ENCODE results near the gene ZNF804A.

Gene ZNF804A

GRCh38 chr2:184610891-184611290 is 12.6 kb downstream of the ZNF804A start:
- DNase-seq (ENCODE audit: low read depth in 2 of 2) = no peak

GRCh38 chr2:184611361-184612085 is 13.2 kb downstream of the ZNF804A start:
- DNase-seq (ENCODE audit: low read depth in 2 of 2) = no peak

- no peak for DNase-seq (ENCODE audit: low read depth in 2 of 2)
These were observed 22.0 kb downstream of the ZNF804A start for GRCh38 chr2:184620367-184620766.

GRCh38 chr2:184624311-184624710 is 26.0 kb downstream of the ZNF804A start:
- no peak for DNase-seq (ENCODE audit: low read depth in 2 of 2)

DNA sequence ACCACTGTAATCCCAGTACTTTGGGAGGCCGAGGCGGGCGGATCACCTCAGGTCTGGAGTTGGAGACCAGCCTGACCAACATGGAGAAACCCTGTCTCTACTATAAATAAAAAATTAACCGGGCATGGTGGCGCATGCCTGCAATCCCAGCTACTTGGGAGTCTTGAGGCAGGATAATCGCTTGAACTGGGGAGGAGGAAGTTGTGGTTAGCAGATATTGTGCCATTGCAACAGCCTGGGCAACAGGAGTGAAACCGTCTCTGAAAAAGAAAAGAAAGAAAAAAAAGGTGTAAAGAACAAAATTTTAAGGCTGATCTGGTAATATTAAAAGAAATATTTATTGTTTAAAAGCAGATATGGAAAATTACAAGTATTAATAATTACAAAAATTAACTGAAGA is 29.7 kb downstream of the ZNF804A start:
- DNase-seq (ENCODE audit: low read depth in 2 of 2) = no peak

DNA sequence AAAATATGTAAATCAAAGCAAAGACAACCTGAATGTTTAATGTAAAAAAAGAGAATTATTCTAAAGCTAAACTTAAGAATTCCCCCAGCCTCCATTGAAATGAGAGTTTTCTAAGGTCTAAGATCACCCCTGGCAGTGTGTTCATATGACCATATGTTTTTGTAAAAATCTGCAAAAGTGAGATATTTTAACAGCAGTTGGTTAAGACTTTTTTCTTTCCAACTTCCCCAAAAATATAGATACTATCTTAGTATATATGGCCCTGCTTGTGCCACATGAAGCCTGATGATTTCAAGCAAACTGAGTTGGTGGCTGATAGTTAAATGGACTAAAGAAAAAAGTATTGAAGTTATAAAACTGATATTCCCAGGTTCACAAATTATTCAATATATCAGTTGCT is 35.4 kb downstream of the ZNF804A start:
- DNase-seq (ENCODE audit: low read depth in 2 of 2) = no peak

- no peak for DNase-seq (ENCODE audit: low read depth in 2 of 2)
These were observed 39.5 kb downstream of the ZNF804A start for GRCh38 chr2:184637781-184638180.

DNA sequence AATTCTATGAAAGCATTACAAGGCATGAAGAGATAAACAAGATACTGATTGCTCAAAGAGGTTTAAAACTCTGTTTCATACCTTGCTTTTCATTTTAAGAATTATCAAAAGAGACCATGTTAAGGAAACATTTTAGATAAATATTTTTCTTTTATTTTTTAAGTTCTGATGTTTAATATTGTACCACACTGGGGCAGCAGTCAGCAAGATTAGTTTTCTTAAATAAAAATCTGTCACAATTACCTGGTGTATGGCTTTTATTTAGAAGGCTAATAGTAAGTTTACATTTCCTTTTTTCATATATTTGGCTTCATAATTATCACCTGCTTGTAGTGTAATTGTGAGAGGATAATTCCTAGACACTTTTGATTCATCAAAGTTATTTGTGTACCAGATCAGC is 46.4 kb downstream of the ZNF804A start:
- no peak for DNase-seq (ENCODE audit: low read depth in 2 of 2)

GRCh38 chr2:184646177-184646576 is 47.8 kb downstream of the ZNF804A start:
- peak; percentile 3 to 8 for DNase-seq (ENCODE audit: low read depth in 2 of 2)

DNA sequence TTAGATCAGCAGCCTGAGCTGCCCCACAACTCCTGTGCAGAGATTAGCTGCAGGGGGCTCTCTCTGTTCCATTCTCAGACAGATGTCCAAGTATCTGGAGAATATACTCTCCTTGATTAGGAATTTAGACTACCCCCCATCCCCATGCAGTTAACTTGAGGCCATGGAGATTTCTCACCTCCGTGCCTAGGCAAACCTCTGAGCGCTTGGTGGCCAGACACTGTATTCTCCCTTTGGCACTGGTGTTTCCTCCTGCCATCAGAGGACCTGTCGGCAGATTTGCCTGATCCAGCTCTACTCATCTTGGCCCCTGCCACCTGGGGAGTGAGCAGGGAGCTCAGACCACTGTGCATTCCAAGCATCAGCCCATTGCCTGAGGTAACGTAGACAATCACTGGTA is 48.3 kb downstream of the ZNF804A start:
- DNase-seq (ENCODE audit: low read depth in 2 of 2) = no peak

DNA sequence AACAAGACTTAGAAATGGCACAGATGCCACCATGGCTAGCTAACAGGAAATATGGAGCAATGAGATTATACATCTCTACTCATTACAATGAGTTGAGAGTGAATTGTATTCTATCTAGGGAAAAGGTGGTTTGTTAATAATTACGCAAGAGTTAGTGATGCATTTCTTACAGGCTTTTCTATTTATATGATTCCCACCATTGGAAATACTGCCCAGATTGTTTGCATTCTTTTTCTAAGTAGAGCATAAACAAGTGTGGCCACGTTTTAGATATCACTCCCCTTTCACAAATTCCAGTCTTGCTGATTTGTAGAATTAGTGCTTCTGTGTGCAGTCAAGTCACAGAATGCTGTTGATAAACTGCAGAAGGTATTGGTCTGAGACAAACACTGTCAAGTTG is 56.6 kb downstream of the ZNF804A start:
- DNase-seq (ENCODE audit: low read depth in 2 of 2) = peak; percentile 61 to 62

- no peak for DNase-seq (ENCODE audit: low read depth in 2 of 2)
These were observed 78.8 kb downstream of the ZNF804A start for GRCh38 chr2:184677171-184677570.

DNA sequence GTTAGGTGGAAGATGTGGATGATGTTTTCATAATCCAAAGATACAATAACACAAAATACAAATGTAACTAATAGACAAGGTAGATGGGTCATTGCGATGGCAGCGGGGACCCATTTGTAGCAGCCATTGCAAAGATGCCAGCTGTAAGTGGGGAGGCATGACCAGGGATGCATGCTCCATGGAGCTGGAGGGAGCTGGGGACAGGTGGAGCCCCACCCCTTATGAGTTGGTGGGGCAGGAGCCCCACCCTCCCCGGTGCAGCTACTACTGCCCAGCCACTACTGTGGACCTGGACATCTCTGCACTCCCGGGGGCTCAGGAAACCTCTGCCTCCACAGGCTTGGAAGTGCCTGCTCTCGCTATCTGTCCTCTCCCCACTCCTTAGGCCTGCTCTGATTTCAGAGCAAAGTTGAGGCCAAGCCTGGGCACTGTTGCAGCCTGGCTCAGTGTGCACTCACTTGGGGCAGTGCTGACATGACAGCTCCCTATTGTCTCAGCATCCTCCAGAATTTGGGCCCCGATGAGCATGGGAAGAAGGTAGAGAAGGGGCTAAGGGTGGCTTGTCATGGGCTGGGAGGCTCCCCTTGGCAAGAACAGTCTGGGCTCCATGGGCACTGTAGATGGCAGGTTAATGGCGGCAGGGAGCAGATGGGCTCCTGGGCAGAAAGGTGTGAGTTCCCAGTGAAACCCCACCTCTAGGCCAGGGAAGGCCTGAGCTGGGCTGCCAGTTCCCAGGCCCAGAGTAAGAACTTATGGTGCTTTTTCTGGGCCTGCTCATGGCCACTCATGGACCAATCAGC is 81.1 kb downstream of the ZNF804A start:
- DNase-seq (ENCODE audit: low read depth in 2 of 2) = no peak

DNA sequence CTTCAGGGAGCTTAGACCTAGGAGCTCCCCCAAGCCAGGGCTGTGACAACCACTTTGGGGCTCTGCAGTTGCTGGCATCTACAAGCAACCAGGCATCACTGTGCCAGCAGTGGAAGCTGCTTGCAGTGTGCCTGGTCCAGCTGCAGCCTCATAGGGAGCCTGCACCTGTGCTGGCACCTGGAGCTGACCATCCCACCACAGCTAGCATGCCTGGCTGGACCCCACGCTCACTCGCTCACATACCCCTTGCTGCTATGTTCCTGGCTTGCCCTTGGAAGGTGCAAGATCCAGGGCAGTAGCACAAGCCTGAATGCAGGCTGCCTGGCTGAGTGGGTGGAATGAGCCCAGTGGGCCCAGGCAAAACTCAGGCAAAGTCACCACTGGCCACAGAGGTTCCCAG is 82.5 kb downstream of the ZNF804A start:
- no peak for DNase-seq (ENCODE audit: low read depth in 2 of 2)

- no peak for DNase-seq (ENCODE audit: low read depth in 2 of 2)
These were observed 83.5 kb downstream of the ZNF804A start for GRCh38 chr2:184681642-184682321.

GRCh38 chr2:184683911-184684310 is 85.6 kb downstream of the ZNF804A start:
- DNase-seq (ENCODE audit: low read depth in 2 of 2) = no peak

- DNase-seq (ENCODE audit: low read depth in 2 of 2) = peak; percentile 15 to 16
These were observed 87.9 kb downstream of the ZNF804A start for GRCh38 chr2:184685999-184686841.

DNA sequence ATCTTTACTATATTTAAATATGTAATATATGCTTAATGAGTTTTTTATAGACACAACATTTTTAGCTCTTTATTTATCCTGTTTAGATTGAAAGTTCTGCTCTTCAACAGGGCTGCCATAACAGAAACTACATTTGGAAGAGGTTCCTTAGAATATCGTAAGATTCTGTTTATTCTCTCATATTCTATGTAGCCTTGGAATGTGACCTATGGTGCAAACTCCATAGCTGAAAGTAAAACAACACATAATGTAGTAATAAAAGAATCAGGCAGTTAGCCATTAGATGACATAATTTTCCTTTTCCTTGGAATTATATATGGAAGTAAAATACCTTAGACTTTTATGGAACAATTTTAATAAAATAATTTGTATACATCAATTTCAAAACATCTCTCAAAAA is 91.3 kb downstream of the ZNF804A start:
- DNase-seq (ENCODE audit: low read depth in 2 of 2) = peak; percentile 10 to 12

DNA sequence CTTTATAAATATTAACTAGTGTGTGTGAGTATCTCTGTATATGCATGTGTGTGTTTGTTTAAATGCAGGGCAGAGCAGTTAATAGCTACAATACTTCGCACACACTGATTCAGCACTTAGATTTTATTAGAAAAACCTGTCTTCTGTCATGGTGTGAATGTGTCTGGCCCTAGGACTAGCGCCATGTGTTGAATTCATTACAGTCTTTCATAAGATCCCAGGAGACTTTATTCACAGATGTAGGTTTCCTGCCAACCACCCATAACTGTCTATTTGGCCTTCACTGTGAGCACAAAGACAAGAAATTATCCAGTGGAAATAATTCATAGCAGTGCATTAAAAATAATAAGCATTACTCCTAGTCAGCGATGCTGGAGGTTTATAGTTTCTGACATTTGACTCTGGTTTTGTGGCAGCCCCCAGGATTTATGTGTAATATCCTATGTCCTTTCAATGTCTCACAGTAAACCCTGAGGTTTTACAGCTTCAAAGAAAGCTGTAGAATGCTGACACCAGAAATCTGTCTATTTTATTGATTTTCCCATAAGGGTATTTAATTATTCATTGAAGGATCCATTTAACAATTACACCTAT is 93.9 kb downstream of the ZNF804A start:
- peak; percentile 73 to 76 for DNase-seq (ENCODE audit: low read depth in 2 of 2)

DNA sequence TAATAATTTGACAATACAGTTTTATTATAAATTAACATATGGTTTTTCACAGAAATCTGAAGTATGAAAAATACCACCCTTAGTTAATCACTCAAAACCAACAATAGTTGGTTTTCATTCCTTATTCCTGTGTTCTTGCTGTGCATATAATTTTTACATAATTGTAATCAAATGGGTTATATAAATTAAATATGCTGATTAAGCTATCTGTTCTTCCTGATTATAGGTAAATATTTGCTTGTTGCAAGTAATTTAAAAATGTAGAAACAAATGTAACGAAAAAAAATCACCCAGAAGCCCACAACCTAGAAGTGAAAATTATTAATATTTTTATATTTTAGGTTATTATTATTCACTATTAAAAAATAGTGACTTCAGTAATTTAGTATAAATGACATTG is 98.3 kb downstream of the ZNF804A start:
- no peak for DNase-seq (ENCODE audit: low read depth in 2 of 2)

DNA sequence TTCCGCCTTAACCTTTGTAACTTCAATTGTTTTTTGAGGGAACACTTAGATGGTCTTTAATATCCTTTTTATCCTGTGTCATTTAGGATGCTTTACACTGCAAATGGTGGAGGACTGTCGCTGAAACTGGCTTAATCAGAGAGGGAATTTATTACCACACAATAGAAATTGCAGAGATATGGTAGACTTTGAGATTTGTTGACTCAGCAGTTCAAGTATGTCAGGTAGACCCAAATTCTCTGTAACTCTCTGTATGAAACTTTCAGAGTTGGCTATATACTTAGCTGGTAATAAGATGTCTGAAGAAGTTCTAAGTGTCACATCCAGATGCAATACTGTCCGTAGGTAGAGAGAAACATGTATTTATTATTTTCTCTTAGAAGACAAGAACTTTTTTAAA is 100.1 kb downstream of the ZNF804A start:
- no peak for DNase-seq (ENCODE audit: low read depth in 2 of 2)

Data from fibroblast of skin of left quadriceps (primary cell).